Astrocyte (in vitro differentiated cells and primary cell): ENCODE measurements around the gene SLC25A42.

Experiments used
- EZH2 ChIP-seq: IDR thresholded peaks from 2 replicates; pipeline ENCODE4 v1.6.1; 2012; ENCODE audit warnings: mild to moderate bottlenecking, low read length, inconsistent platforms; ENCODE audit not compliant: insufficient read depth
- TF ChIP-seq, protein P1 (sequence below): IDR thresholded peaks from 2 replicates; pipeline ENCODE4 v1.5.1; 2011; ENCODE audit warnings: low read depth, mild to moderate bottlenecking, inconsistent platforms, low read length, moderate library complexity; ENCODE audit not compliant: insufficient read depth

DNA sequence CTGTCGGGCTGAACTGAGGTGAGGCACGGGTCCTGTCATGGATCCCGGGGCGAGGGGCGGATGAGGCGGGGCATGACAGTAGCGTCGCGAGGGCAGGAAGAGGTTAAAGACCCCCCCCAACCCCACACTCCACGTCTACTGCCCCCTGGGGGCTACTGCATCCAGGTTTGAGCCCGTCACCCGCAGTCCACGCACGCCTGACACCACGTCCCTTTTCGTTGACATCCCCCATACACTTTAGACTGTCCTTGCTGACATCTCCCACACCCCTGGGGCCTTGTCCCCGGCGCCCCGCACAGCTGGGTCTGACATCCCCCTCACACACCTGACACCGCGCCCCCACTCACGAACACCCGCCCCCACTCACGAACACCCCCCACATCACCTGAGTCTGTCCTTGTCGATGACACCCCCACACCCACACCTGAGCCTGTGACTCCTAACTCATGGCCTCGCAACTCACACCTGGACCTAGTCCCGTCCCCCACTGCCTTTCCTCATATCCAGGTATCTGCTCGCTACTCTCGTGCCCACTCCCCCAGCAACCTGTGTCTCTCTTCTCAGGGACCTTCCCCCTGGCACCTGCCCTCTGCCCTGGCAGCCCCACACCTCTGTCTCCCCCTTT lies 416 bp downstream of the SLC25A42 start:
- TF ChIP-seq, protein P1, sequence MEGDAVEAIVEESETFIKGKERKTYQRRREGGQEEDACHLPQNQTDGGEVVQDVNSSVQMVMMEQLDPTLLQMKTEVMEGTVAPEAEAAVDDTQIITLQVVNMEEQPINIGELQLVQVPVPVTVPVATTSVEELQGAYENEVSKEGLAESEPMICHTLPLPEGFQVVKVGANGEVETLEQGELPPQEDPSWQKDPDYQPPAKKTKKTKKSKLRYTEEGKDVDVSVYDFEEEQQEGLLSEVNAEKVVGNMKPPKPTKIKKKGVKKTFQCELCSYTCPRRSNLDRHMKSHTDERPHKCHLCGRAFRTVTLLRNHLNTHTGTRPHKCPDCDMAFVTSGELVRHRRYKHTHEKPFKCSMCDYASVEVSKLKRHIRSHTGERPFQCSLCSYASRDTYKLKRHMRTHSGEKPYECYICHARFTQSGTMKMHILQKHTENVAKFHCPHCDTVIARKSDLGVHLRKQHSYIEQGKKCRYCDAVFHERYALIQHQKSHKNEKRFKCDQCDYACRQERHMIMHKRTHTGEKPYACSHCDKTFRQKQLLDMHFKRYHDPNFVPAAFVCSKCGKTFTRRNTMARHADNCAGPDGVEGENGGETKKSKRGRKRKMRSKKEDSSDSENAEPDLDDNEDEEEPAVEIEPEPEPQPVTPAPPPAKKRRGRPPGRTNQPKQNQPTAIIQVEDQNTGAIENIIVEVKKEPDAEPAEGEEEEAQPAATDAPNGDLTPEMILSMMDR: no peak
- no peak for TF ChIP-seq EZH2
